Stromal cell of bone marrow (primary cell): ENCODE measurements around the gene GATAD2B.
"Not testable (repeated sequence)": the region's sequence is repeated elsewhere in the genome, so short reads cannot be mapped to it uniquely, and the experiment has no call there.

Experiments
- DNase-seq: peaks from one replicate; pipeline ENCODE4 v3.0.0-alpha.2; 2012; ENCODE audit warnings: low read depth

Gene GATAD2B

GRCh38 chr1:153833968-153834367 is 88.8 kb downstream of the GATAD2B start:
- DNase-seq = not testable (repeated sequence)

GRCh38 chr1:153833171-153833570 is 89.6 kb downstream of the GATAD2B start:
- DNase-seq = no peak

GRCh38 chr1:153832293-153832692 is 90.5 kb downstream of the GATAD2B start:
- DNase-seq = no peak

- DNase-seq = no peak
These were observed 91.7 kb downstream of the GATAD2B start for GRCh38 chr1:153831026-153831425.

- DNase-seq = no peak
These were observed 95.4 kb downstream of the GATAD2B start for GRCh38 chr1:153827168-153827964.

- DNase-seq = no peak
These were observed 103.9 kb downstream of the GATAD2B start for GRCh38 chr1:153818876-153819275.

- peak; percentile 8 for DNase-seq
These were observed 106.4 kb downstream of the GATAD2B start for GRCh38 chr1:153816283-153816889.

GRCh38 chr1:153805886-153806719 is 116.7 kb downstream of the GATAD2B start:
- no peak for DNase-seq

GRCh38 chr1:153805042-153805745 is 117.6 kb downstream of the GATAD2B start:
- DNase-seq = peak; percentile 88

GRCh38 chr1:153804112-153804511 is 118.7 kb downstream of the GATAD2B start:
- no peak for DNase-seq

GRCh38 chr1:153803470-153804056 is 119.2 kb downstream of the GATAD2B start:
- no peak for DNase-seq

- no peak for DNase-seq
These were observed 120.7 kb downstream of the GATAD2B start for GRCh38 chr1:153801786-153802697.

- no peak for DNase-seq
These were observed 121.6 kb downstream of the GATAD2B start for GRCh38 chr1:153801028-153801625.

GRCh38 chr1:153800516-153800915 is 122.3 kb downstream of the GATAD2B start:
- DNase-seq = no peak

- DNase-seq = no peak
These were observed 123.0 kb downstream of the GATAD2B start for GRCh38 chr1:153799566-153800465.

- no peak for DNase-seq
These were observed 123.8 kb downstream of the GATAD2B start for GRCh38 chr1:153799016-153799415.

- no peak for DNase-seq
These were observed 124.3 kb downstream of the GATAD2B start for GRCh38 chr1:153798468-153798780.

GRCh38 chr1:153796786-153797659 is 125.7 kb downstream of the GATAD2B start:
- DNase-seq = no peak
